Measurements from ENCODE around the gene GFPT1.
"Not testable (repeated sequence)": the region's sequence is repeated elsewhere in the genome, so short reads cannot be mapped to it uniquely, and the experiment has no call there.

The GFPT1 gene

GRCh38 chr2:69386789-69387734 lies at the start of gene GFPT1:
GFPT1 (minus strand) TSS chr2:69387227; CDS start chr2:69387071, 156 bp downstream.
- DNase-seq (ENCODE audit: low spot score) = peak; percentile 84

GRCh38 chr2:69436596-69436937 lies 49.5 kb upstream of the GFPT1 start:
- no peak for DNase-seq (ENCODE audit: low spot score)

GRCh38 chr2:69434753-69435152 lies 47.7 kb upstream of the GFPT1 start:
- no peak for DNase-seq (ENCODE audit: low spot score)

DNA sequence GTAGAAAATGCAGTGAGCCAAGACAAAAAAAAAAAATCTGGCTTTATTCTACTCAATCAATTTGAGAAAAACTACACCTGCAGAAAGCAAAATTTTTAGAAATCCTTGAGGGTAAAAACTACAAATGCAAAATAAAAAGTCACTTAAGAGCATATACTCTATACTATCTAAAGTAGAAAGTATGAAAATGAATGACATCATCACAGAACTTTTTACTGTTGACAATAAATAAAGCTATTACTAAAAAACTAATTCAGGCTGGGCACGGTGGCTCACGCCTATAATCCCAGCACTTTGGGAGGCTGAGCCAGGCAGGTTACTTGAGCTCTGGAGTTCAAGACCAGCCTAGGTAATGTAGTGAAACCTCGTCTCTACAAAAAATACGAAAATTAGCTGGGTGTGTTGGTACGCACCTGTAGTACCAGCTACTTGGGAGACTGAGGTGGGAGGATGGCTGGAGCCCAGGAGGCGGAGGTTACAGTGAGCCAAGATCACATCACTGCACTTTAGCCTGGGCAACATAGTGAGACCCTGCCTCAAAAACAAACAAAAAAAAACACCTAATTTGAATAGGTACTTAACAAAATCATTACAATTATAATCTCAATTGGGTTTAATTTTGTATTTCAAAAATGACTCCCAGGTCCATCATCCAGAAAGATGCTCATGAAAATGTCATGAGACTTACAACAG lies 42.6 kb upstream of the GFPT1 start:
- DNase-seq (ENCODE audit: low spot score) = no peak

DNA sequence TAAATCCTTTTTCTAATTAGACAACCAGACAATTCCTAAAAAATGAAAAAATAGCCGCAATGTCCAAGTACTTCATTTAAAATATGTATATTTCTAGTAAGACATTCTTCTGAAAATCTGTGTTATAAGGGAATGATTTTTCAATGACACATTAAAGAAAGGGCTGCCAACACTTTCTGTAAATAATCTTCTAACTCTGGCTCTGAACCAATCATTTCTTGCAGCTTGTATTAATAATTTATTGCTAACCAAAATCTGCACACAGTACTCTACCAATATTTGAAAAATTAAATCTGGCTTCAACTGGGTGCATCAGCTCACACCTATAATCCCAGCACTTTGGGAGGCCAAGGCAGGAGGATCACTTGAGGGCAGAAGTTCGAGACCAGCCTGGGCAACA lies 42.0 kb upstream of the GFPT1 start:
- no peak for DNase-seq (ENCODE audit: low spot score)

DNA sequence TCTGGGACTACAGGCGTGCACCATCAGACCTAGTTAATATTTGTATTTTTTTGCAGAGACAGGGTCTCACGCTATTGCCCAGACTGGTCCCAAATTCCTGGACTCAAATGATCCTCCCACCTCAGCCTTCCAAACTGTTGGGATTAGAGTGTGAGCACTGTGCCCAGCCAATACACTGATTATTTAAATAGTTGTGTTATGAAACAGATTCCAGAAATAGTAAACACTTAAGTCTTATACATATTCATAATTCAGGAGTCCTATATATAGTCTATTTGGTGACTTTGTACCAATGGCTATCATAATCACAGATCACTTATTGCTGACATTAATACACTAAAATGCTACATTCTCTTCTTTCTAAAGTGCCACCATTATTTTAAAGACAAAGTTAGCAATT lies 37.4 kb upstream of the GFPT1 start:
- DNase-seq (ENCODE audit: low spot score) = no peak

DNA sequence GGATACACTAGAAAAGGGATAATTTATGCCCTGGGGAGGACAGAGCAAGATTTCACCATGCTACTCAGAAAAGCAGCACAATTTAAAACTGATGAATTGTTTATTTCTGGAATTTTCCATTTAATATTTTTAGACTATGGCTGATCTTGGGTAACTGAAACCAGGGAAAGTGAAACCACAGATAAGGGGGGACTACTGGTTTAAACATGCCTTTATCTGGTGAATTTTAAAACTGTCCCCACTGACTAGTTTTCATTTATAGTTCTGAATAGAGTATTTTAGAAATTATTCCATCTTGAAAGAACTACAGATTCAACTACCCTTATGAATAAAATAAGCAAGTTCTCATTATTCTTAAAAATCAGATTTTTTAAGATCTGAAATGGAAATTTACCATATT lies 35.2 kb upstream of the GFPT1 start:
- DNase-seq (ENCODE audit: low spot score) = no peak

- not testable (repeated sequence) for DNase-seq (ENCODE audit: low spot score)
Observed at GRCh38 chr2:69419111-69419510, 32.1 kb upstream of the GFPT1 start.

DNA sequence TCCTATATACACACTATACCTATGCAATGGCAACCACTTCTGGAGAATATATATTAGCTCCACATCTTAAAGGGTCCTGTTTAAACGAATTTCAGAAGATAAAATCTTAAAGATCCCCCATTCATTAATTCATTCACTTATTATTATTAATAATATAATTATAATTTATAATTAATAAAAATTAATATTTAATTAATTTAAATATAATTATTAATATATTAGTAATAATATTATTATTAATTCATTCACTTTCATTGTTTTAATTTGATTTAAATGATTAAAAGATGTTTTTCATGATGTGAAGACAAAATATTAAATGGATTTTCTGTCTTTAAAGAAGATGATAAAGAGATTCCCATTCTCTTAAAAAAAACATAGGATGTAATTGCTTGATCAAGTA lies 29.1 kb upstream of the GFPT1 start:
- DNase-seq (ENCODE audit: low spot score) = no peak

DNA sequence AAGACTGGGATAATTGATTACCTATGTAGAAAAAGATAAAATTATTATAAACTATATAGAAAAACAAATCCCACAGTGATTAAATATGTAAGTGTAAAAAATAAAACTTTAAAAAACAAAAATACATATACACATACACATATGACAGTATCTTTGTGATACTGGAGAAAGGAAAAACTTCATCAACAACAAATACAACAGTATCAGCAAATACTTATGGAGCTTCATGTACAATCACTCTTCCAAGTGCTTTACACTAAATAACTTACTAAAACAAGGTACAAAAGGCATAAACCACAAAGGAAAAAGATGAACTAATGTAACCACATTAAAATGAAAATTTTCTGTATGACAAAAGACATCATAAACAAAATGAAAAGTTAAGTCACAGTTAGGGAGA lies 24.1 kb upstream of the GFPT1 start:
- DNase-seq (ENCODE audit: low spot score) = no peak

- no peak for DNase-seq (ENCODE audit: low spot score)
Observed at GRCh38 chr2:69405306-69405705, 18.3 kb upstream of the GFPT1 start.

GRCh38 chr2:69400121-69400520 lies 13.1 kb upstream of the GFPT1 start:
- no peak for DNase-seq (ENCODE audit: low spot score)

GRCh38 chr2:69397234-69397633 lies 10.2 kb upstream of the GFPT1 start:
- no peak for DNase-seq (ENCODE audit: low spot score)

- DNase-seq (ENCODE audit: low spot score) = no peak
Observed at GRCh38 chr2:69395866-69396265, 8.8 kb upstream of the GFPT1 start.

DNA sequence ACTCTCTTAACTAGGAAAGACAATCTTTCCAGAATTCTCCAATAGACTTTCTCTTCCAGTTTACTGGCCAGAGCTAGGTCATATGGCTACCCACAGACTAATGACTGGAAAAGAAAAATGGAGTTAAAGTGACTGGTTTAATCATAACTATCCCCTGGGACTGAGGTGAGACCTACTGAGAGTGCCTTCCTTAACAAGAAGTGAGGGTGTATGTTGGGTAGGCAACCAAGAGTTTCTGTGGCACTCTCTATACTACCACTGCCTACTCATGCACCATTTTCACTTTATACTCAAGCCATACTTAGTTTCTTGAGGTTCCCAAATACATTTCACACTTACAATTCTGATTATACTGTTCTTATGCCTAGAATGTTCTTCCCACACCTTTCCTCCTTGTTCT lies 6.9 kb upstream of the GFPT1 start:
- DNase-seq (ENCODE audit: low spot score) = no peak

GRCh38 chr2:69390471-69390870 lies 3.4 kb upstream of the GFPT1 start:
- no peak for DNase-seq (ENCODE audit: low spot score)

GRCh38 chr2:69390001-69390400 lies 3.0 kb upstream of the GFPT1 start:
- no peak for DNase-seq (ENCODE audit: low spot score)

DNA sequence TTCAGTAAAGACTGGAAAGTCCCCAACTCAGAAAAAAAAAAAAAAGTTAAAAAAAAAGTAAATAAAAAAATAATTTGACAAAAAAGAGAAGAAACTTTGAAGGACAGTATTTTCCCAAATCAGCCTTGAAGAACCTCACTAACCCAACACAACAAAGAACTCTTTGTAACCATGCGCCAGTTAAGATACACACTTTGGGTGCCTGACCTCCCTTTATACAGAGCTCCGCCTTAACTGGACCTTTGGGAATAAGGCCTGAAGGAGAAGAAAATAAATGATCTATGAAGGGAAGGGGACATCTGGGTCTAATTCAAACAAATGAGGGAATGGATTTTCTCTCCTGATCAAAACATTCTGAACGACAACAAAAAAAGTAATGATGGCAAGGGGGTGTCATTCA lies 2.2 kb upstream of the GFPT1 start:
- DNase-seq (ENCODE audit: low spot score) = no peak

- DNase-seq (ENCODE audit: low spot score) = no peak
Observed at GRCh38 chr2:69387770-69388481, 899 bp upstream of the GFPT1 start.

DNA sequence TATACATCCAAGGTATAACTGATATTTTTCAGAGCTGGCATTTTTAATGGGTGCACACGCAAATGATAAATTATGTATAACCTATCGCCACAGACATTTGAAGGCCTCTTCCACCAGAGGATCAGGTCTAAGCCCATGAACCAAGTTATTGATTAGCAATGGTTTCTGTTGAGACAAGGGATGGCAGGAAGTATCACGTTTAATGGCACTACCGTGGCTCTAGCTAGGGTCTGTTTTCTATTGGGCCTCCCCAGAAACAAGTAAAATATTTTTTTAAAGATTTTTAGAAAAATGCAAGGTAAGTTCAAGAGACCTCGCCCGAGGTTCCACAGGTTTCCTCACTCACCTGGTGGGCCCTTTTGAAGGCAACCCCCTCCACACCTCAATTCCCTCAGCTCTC lies 667 bp downstream of the GFPT1 start:
- peak; percentile 35 for DNase-seq (ENCODE audit: low spot score)

GRCh38 chr2:69385443-69386151 lies 1.4 kb downstream of the GFPT1 start:
- DNase-seq (ENCODE audit: low spot score) = no peak

DNA sequence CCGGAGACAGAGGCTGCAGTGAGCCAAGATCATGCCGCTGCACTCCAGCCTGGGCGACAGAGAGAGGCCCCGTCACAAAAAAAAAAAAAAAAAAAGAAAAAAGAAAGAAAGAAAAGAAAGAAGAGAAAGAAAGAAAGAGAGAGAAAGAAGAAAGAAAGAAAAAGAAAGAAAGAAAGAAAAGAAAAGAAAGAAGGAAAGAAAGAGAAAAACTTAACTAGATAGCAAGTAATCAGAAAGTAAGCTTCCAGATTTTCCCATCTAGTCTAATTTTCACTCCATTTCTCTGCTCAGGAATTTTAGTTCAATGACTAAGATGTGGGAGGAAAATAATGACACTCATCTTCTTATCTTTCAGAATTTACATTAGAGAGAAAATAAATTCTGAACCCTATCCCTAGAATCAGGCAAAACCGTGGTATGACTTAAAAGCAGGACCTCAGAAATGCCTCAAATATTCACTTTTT lies 2.4 kb downstream of the GFPT1 start:
- DNase-seq (ENCODE audit: low spot score) = no peak
